ENCODE measurements around the gene SIRPB1.
"Not testable (repeated sequence)": the region's sequence is repeated elsewhere in the genome, so short reads cannot be mapped to it uniquely, and the experiment has no call there.

Gene SIRPB1

GRCh38 chr20:1588533-1589460 lies 31.0 kb downstream of the SIRPB1 start:
- DNase-seq, result no peak

- DNase-seq, result no peak
These were observed 31.9 kb downstream of the SIRPB1 start for GRCh38 chr20:1587781-1588532.

GRCh38 chr20:1579488-1579887 lies 40.3 kb downstream of the SIRPB1 start:
- DNase-seq, result no peak

GRCh38 chr20:1577906-1578305 lies 41.9 kb downstream of the SIRPB1 start:
- DNase-seq, result no peak

- not testable (repeated sequence) for DNase-seq
These were observed 42.5 kb downstream of the SIRPB1 start for GRCh38 chr20:1577313-1577712.

GRCh38 chr20:1576641-1577040 lies 43.2 kb downstream of the SIRPB1 start:
- no peak for DNase-seq

GRCh38 chr20:1576003-1576402 lies 43.8 kb downstream of the SIRPB1 start:
- DNase-seq, result not testable (repeated sequence)

- not testable (repeated sequence) for DNase-seq
These were observed 48.2 kb downstream of the SIRPB1 start for GRCh38 chr20:1571583-1571982.

Measured in stimulated activated CD4-positive, alpha-beta T cell treated with anti-CD3 and anti-CD28 coated beads, Interleukin-4, amount 100 ng/mL, for 1 hour (primary cell).